HG03025 (cell line): ENCODE data around the gene MTCP1.

Experiments
- ATAC-seq: cut with Tn5 transposase; IDR thresholded peaks from one replicate; pipeline ENCODE4 v1.9.1; 2021; ENCODE audit warnings: mild to moderate bottlenecking, moderate library complexity; ENCODE audit not compliant: unreplicated experiment, low FRiP score

MTCP1 gene, protein sequence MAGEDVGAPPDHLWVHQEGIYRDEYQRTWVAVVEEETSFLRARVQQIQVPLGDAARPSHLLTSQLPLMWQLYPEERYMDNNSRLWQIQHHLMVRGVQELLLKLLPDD

DNA sequence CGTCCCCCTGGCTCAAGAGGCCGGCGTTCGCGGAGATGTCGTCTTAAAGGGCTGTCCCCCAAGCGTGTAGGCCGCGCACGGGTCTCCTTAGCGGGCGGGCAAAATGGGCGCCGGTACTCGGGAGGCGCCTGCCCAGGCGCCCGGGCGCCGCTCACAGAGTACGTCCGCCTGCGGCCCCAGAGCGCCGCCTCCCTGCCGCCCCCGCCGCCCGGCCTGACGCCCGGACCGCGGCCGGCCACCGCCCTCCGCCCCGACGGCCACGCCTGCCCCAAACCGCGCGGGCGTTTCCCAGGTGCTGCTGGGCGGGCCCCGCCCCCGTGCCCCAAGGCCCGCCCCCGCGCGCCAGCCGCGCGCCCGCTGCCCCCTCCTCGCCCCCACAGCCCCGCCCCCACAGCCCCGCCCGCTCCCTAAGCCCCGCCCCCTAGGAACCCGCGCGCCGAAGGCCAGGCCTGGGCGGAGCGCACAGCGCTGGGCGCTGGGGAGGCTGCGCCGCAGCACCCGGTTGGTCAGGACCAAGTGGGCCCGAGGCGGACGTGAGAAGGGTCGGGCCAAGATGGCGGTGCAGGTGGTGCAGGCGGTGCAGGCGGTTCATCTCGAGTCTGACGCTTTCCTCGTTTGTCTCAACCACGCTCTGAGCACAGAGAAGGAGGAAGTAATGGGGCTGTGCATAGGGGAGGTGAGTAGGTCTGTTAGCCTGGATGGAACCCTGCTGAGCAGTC is at the start of gene MTCP1, which contains the start of the genes BRCC3 and CMC4:
TSS of gene MTCP1 (minus strand) at position 162 of the 719 bp plus-strand sequence. CDS start 5,126 bp downstream, outside the sequence.
TSS of gene BRCC3 (plus strand) at position 534 of the 719 bp plus-strand sequence. CDS start at position 554, 20 bp downstream.
TSS of gene CMC4 (minus strand) at position 162 of the 719 bp plus-strand sequence. CDS start 7,113 bp downstream, outside the sequence.
- peak; percentile 92 for ATAC-seq

DNA sequence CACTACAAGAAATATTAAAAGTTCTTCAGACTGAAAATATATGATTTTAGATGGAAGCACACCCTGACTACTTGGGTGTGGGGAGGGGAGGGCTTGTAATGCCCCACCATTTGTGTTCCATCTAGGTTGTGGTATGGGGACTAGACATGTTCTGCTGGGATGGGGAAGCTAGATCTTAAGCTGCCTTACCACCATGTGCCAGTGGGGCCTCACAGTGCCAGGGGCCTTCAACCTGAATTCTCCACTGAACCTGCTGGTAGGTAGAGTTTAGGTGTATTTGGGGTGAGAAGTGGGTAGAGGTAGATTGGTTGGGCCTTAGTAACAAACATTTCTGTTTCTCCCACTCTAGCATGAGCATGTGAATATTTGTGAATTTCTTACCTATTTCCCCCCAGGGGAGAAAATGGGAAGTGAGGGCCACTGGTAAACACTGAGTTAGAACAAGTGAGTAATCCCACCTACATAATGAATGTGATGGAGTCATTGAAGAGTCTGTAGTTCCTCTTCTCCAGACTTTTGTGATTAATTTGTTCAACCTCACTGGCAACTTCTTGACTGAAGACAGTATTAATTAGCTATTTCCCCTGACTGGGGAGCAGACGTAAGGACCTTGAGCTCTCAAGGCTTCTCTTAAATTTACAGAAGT is 44.4 kb upstream of the MTCP1 start:
- ATAC-seq, result no peak

DNA sequence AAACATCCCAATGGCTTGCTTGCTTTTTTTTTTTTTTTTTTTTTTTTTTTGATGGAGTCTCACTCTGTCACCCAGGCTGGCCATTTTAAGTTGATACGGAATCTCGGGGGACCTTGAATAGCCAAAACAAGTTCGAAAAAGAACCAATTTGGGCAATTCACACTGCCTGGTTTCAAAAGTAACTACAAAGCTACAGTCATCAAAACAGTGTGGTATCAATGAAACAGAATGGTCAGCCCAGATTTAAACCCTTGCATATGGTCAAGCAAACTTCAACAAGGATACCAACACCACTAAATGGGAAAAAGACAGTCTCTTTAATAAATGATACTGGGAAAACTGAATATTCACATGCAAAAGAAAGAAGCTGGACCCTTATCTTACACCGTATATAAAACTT is 42.2 kb upstream of the MTCP1 start:
- ATAC-seq, result no peak

DNA sequence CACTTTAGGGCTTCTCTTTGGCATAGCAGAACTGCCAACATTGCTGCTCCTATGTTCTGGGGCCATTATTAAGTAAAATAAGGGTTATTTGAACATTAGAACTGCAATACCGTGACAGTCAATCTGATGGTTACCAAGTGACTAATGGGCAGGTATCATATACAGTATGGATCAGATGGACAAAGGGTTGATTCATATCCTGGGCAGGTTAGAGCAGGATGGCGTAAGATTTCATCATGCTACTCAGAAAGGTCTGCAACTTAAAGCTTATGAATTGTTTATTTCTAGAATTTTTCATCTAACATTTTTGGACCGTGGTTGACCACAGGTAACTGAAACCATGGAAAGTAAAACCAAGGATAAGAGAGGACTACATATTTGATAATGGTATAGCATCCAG is 41.2 kb upstream of the MTCP1 start:
- ATAC-seq, result no peak

DNA sequence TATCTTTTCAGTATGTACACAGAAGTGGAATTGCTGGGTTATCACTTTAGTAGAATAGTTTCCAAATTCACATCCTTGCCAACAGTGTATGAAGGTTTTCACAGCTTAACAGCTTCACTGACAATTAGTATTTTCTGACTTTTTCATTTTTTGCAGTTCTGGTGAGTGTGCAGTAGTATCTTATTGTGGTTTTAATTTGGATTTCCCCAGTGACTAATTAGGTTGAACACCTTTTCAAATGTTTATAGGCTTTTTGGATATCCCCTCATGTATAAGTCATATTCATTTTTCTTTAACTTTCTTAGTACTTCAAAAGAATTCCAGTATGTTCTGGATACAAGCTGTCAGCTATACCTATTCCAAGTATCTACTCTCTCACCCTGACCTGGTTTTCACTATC is 37.5 kb upstream of the MTCP1 start:
- no peak for ATAC-seq

DNA sequence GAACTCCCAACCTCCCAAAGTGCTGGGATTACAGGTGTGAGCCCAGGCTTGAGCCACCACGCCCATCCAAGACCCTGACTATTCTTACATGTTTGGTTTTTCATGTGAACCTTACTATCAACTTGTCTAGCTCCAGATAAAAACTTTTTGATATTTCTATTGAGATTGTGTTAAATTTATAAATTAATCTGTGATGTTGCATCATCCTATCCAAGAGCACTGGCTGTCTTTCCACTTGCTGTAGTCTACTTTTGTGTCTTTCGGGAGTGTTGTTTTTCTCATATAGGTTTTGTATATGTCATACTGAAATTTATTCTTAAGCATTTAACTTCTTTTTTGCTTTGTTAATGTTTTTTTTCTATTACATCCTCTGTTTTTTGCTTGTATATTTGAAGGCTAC is 35.0 kb upstream of the MTCP1 start:
- ATAC-seq, result no peak

DNA sequence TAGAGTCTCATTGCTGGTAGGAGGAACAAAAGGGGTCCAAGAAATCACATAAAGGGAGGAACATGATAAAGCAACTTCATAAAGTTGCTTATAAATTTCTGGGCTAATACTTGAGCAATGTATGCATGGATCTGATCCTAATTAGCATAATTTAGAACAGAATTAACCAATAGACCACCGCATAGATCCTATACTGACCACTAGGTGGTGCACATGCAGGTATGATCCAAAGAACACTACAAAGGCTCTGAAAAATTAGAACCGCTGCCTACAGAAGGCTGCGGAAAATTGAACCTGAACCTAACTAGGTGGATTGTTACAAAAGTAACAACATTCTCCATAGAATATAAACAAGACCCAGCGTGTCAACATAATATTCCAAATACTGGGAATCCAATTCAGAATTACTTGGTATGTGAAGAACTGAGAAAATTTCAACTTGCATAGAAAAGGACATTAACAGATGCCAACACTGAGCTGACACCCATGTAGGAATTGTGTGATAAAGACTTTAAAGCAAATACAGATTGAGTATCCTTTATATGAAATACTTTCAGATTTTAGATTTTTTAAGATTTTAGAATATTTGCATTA is 23.6 kb upstream of the MTCP1 start:
- no peak for ATAC-seq

DNA sequence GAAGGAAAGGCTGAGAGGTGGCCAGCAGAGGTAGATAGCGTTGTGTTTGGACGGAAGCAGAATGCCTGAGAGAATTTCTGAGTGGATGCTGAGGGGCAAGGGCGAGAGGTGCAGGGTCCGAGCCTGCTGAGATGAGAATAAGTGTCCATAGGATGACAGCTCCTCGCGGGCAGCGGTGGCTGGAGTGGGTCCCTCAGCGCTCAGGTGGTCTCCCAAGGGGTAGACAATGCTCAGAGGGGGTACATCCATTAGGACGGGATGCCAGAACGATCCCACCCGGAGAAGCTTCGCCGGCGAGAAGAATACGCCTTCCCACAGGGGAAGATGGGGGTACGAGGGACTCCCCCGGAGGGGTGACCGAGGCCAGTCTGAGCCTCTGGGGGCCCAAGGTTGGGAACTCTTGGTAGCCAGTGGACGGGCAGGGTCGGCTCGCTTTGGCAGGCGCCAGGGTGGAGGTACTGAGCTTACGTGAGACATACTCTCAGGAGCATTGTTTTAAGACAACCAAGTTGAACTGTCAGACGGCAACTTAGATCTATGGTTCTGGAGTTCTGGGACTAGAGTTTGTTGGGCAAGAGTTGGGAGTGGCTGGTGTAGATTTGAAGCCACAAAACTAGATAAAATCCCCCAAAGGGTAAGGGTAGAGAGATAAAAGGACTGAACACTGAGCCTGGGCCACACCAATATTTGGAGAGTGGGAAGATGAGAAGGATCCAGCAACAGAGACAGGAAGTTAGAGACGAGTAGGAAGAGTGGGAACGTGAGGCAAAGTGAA is 16.2 kb upstream of the MTCP1 start:
- no peak for ATAC-seq

DNA sequence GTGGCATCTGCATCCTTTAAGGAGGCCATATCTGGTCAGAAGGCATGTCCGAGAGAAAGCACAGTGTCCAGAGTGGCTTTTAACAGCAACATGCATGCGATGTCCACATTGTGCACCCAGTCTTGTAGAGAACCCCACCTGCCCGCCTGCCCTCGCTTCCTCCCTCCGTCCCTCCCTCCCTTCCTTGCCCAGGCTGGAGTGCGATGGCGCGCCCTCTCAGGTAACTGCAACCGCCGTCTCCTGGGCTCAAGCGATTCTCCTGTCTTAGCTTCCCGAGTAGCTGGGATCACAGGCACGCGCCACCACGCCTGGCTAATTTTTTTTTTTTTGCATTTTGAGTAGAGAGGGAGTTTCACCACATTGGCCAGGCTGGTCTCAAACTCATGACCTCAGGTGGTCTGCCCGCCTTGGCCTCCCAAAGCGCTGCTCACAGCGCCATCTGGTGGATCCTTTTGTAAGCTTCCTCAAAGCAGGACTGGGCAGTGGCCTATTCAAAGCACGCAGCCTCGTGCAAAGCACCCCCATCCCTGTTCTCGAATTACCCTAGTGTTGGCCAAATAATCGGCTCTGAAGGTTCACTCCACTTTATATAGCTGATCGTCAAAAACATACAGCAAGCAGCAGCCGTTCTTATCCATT is 15.4 kb upstream of the MTCP1 start:
- ATAC-seq, result no peak

DNA sequence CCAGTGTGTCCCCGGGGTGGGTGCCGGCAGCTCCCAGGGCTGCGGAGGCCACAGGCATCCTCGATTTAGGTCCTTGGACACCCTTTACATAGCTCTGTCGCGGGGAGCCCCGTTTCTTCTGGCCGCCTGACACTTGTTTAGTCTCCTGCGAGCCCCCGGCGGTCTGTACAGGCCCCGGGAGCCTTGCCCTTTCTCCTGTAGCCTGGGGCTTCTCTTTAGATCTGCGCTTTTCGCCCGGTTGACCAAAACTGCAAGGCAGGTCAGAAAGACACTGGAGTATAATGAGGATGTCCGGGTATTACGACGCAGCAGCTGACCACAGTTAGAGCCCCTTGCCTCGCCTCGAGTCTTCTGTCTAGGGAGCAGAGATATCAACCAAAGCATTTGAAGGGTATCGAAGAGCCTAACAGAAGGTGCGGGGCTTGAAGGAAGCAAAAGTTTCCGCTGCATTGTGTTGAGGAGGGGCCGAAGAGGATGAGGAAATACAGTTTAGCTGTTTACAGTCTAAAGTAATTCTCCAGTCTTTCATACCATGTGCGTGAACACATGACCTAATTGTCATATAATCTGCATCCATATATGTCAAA is 851 bp upstream of the MTCP1 start:
- ATAC-seq, result no peak

DNA sequence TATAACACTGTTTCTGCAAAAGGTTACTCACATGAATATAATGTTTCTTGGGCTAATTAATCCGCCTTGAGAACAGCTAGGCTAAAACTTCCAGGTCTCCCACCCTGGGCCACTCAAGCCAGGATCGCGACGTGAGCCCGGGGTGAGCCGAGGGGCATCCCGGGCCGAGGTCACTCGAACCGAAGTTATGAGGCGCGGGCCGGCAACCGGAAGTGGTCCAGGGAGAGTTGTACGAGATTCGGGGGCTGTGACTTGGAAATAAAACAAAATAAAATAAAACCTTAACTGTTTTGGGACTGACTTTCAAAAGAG is 317 bp downstream of the MTCP1 start:
- ATAC-seq, result peak; percentile 18

DNA sequence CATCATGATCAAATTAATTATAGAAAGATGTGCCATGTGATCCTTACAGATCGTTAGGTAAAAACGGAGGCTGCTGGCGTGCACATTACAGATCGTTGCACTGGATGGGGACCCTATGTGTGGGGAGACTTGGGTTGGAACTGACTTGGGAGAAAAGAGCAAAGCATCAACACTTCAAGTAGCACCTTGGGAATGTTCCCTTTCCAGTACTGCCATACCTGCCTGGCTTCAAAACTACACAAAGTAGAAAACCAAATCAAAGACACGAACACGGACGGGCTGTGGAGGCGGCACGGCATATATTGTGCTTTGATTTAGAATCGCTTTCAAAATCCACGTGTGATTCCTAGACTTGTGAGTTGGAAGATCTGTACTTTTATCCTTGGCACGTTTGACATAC is 898 bp downstream of the MTCP1 start:
- no peak for ATAC-seq

DNA sequence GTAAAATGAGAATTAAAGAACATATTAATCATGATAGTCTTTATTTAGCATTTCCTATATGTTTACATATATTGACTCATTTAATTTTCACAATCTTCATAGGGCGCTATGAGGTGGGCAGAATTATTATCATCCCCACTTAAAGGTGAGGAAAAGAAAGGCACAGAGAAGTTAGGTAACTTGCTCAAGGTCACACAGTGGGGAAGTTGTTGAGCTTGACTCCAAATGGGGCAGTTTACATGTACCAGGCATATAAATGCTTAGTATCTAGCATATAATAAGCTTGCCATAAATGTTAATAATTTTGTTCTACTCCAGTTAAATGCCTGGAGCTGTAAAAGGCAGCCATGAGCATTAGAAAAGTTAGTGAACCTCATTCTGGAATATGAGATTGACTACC is 1.5 kb downstream of the MTCP1 start:
- ATAC-seq, result no peak

DNA sequence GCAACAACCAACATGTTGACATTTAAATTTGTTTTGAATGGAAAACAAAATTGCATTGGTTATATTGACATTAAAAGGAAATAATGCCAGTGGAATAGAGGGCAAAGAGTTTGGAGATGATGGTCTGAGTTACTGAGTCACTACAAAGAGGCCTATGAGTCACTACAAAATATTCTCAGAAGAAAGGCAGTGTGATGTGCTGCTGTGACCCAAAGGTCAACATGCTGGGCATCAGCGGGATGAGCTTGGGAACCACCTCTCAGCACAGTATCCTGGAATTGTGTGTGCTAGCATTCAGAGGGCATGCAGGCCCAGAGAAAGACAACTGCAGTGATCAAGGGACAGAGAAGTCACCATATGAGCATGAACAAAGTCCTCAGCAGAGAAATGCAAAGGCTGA is 2.8 kb downstream of the MTCP1 start:
- ATAC-seq, result no peak

DNA sequence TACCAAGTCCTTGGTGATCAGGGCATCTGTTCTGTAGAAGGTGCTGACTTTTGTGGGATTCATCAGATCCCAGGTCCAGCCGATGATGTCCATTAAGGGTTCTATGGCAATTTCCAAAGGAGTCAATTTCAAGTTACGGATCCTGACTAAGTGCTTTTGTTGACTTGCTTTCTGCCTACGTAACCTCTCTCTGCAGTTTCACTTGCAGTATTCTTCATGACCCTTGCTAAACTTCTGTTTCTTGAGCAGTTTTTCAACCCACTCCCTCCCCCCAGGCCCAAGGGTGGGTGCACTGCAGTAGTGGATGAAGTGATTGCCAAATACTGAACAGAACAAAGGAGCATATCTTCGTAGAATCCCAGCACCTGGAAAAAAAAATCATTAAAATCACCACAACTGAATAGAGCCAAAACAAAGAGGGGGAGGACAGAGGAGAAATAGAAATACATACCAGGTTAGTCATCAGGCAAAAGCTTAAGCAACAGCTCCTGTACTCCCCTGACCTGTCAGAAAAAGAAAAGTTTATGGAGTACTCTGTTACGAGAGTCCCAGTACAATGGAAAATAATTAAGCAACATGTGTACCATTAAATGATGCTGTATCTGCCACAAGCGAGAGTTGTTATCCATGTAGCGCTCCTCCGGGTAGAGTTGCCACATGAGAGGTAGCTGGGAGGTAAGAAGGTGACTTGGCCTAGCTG is 5.8 kb downstream of the MTCP1 start:
- ATAC-seq, result no peak

DNA sequence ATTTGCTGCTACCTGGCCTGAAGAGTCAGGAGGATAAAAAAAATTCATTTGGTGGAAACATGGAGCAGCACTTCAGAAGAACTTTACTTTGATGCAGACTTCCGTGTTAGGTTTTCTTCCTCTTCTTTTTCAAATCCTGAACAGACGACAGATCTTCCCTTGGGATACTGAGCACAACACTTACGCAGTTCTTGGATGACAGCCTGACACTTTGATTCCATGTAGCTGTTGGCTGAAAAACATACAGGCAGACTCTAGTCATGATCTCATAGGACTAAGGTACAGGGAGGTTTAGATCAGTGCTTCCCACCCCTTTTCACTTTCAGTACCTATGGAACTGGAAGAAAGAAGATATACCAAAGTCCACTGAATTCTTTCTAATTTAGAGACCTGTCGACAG is 9.2 kb downstream of the MTCP1 start:
- no peak for ATAC-seq

DNA sequence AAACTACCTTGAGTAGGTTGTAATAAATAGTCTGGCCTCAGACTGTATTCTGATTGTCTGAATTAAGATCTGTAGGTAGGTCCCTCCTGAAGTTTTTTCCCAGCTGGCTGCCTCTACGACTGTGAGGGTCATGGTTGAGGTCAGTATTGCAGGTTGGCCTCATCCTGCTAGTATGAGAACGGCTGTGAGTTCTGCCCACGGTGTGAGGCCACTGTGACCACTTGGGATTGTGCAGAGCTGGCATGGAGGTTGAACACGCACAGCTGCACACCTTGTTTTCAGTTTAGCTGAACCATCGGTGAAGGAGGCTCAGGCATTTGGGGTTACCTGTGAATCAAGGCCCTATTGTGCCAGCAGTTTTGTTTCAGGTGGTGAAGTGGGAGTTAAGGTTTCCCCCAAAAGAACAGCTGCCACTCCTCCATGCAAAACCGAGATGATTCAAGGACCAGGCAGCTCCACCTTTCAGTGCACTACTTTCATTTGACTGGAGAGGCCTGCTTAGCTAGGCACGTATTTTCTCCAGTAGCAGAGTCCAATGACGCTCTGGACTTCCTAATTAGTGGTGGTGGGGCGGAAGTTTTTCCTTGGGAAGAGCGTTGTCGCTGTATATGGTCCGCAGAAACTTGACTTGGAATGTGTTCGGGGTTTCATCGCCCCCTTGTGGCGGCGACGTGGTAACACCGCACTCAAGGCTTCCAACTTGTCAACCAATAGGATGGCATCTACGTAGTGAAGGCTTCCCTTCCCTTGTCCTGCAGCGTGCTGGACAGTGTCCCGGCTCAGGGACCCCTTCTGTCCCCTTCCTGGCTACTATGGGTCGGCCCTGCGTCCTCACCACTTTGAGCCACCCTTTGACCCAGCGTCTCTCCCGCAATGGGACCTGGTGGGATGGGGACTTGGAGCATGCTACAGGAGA is 13.8 kb downstream of the MTCP1 start:
- ATAC-seq, result peak; percentile 81

DNA sequence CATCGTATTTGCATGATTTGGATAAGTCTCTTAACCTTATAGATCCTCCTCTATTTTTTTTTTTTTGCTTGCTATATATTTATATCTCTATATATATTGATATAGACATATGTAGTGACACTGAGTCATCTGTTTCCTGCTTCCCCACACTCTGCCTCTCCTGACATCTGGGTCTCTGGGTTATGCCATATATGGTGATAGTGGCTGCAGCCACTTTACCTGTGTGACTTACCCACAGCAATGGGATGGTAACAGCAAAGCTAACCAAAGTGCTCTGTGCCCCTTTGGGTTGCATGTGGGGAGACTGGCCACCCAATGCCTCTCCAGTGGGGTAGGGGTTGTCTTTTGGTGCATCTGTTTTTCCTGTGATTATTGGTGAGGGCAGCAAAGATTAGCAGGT is 14.5 kb downstream of the MTCP1 start:
- ATAC-seq, result no peak
